HG02798 (cell line): ENCODE results near the gene NHLRC4.
"Not testable (repeated sequence)": the region's sequence is repeated elsewhere in the genome, so short reads cannot be mapped to it uniquely, and the experiment has no call there.

Experiments used
- ATAC-seq: cut with Tn5 transposase; IDR thresholded peaks from one replicate; pipeline ENCODE4 v1.9.1; 2021; ENCODE audit warnings: mild to moderate bottlenecking; ENCODE audit not compliant: unreplicated experiment, poor library complexity

Gene NHLRC4

GRCh38 chr16:595094-595528 is 28.3 kb downstream of the NHLRC4 start:
- no peak for ATAC-seq

DNA sequence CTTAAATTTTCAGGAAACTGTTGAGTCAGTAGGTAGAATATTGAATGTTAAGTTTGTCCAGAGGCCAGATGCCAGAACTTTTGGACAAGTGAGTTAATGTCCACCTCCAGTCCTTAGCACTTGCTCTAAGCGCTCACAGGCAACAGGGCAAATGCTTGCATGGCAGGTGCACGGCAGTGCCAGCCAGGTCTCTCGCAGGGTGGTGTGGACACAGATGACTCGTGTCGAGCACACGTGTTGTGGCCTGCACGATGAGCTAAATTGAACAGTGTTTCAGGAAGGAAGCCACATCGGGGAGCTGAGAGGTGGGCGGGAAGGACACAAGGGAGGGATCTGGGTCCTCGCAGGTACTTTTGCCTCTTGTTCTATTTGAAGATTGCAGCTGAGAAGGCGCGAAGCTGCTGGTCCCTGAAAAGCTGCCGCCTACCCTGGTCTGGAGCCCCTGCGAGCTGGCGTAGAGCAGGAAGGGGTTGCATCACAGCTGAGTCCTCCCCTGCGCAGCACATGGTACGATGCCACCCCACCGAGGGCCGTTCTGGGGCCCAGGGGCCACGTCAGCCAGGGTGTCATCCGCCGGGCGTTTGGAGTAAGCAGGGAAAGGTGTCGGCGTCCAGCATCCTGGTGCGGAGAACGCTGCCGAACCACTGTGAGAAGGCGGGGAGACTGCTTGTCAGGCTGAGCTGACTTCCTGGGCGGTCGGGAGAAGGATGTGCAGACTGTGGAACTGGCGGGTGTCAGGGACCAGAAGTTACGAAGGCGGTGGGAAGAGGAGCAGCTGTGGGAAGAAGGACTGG is 29.3 kb downstream of the NHLRC4 start:
- no peak for ATAC-seq

GRCh38 chr16:596736-597060 is 29.9 kb downstream of the NHLRC4 start:
- no peak for ATAC-seq

DNA sequence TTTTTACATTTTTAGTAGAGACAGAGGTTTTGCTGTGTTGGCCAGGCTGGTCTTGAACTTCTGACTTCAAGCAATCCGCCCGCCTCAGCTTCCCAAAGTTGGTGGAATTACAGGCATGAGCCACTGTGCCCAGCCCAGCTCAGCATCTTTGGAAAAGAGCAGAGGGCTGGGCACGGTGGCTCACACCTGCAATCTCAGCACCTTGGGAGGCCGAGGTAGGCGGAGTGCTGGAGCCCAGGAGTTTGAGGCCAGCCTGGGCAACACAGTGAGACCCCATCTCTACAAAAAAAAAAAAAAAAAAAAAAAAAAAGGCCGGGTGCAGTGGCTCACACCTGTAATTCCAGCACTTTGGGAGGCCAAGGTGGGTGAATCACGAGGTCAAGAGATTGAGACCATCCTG is 30.9 kb downstream of the NHLRC4 start:
- ATAC-seq, result not testable (repeated sequence)

DNA sequence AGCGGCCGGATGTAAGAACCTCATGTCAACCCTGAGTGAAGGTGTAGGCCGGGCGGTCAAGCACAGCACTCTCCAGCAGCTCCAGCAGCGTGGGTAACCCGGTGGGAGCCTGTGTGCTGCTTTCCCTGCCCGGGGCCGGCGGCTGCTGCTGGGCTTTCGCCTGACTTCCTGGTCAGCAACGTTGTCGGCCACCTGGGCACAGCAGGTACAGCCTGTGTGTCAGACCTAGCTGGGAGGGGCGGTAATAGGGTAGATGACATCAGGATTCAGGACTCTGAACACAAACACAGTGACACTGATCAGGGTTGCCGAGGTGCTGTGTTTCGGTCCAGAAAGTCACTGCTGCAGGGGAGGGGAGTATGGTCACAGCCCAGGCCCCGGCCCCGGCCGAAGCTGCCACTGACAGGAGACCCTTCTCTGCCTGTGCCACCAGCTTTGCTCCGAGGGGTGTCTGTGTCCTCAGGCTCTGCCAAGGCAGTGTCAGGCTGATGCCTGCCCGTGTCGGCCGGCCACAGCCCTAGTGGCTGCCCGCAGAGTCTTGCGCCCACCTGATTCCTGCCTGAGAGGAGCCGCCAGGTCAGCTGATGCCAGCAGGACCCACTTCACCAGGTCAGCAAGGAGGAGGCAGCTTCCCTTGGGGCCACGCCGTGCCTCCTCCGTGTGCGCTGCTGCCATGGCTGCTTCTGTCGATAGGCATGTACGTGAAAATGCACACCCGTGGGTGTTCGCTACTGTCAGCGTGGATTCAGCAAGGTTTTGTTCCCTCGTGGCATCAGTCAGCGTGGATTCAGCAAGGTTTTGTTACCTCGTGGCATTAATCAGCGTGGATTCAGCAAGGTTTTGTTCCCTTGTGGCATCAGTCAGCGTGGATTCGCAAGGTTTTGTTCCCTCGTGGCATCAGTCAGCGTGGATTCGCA is 32.3 kb downstream of the NHLRC4 start:
- no peak for ATAC-seq

- no peak for ATAC-seq
Measured at GRCh38 chr16:600781-601180, 34.0 kb downstream of the NHLRC4 start.

GRCh38 chr16:603933-604332 is 37.1 kb downstream of the NHLRC4 start:
- ATAC-seq, result no peak

DNA sequence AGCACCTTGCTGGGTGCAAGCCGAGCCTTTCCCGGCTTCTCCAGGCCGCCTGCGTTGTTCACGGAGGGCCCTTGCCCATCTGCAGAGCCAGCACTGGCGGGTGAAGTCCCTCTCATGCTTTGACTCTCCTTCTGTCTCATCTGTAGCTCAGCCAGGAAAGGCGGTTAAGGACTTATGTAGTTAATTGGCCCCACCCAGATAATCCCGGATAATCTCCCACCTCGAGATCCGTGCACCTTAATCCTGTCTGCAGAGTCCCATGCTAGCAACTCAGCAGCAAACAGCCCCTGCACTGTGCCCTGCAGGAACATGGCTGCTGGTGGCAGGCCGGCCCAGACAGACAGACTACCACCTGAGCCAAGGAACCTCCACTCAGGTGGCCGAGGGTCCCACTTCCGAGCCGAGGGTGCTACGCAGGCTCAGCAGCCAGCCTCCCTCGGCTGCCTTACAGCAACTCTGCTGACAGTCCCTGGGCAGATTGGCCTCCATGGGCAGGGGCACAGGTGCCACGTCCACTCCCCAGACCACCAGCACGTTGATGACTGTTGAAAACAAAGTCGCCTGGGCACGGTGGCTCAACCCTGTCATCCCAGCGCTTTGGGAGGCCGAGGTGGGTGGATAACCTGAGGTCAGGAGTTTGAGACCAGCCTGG is 40.0 kb downstream of the NHLRC4 start:
- ATAC-seq, result no peak

- no peak for ATAC-seq
Measured at GRCh38 chr16:608019-608418, 41.2 kb downstream of the NHLRC4 start.

- ATAC-seq, result no peak
Measured at GRCh38 chr16:609316-609715, 42.5 kb downstream of the NHLRC4 start.

DNA sequence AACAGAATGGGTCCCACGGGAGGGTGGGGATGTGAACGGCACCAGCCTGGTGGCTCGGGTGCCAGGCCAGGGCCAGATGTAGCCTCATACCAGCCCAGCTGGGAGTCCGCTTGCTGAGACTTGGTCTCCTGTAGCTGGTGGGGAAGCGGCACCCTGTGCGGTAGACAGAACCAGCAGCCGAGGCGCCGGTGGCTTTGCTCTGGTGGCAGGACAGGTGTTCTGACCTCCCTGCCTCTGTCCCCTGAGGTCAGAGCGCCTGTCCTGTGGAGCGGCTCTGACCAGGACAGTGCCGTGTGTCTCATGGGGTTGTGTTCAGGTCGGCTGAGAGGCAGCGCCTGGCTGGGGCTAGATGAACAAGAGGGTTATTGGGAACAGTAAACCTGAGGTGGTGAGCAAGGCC is 43.2 kb downstream of the NHLRC4 start:
- ATAC-seq, result no peak

DNA sequence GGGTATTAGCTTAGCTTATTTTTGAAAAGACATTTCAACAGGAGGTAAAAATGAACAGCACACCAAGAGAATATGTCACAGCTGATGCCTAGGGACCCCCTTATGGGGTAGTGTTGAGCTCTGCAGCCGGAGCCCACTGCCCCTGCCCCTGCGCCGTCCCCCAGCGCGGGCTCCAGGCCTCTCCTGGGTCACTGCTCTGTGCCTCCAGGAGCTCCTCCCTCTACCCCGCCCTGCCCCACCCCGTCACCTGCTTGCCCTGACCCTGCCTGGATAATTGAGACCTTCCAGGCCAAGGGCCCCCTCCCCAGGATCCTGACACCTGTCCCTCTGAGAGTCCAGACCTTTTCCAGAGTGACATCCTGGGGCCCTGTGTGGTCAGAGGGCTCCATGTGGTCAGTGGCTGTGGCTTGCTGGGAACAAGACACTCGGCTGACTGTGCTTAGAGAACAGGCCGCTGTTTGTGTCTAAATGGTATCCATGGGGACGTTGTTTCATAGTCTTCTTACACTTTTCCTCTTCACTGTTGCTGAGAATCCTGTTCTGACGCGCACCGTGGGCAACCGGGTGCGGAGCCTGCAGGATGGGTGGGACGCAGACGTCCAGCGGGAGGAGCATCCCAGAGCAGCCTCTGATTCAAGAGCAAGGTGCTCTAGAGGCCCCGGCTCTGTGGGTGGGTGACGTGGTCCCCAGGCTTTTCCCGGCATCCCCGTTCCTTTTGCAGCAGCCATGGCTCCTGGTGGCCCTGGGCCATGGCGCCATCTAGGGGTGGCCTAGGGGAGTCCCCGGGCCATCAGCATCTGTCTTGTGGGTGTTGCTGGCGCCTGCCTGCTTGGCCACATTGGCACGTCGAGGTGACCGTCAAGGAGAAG is 43.9 kb downstream of the NHLRC4 start:
- ATAC-seq, result no peak

DNA sequence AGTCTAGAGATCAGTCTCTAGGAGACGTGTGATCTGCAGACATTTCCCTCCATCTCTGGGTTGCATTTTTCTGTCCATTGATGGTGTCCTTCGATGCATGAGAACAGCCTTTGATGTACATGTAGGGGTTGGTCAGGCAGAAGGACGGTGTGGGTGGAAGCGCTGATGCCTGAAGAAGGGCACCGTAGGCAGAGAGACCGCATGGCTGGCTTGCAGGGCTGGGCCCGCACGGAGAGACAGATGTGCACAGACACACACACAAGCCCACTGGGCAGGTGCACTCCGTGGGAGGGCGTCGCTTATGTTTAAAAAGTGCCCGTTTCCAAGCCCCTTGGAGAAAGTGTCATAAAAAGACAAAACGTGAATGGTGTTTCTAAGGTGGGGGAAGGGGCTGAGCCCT is 48.3 kb downstream of the NHLRC4 start:
- ATAC-seq, result no peak

- ATAC-seq, result no peak
Measured at GRCh38 chr16:616733-617586, 50.2 kb downstream of the NHLRC4 start.

DNA sequence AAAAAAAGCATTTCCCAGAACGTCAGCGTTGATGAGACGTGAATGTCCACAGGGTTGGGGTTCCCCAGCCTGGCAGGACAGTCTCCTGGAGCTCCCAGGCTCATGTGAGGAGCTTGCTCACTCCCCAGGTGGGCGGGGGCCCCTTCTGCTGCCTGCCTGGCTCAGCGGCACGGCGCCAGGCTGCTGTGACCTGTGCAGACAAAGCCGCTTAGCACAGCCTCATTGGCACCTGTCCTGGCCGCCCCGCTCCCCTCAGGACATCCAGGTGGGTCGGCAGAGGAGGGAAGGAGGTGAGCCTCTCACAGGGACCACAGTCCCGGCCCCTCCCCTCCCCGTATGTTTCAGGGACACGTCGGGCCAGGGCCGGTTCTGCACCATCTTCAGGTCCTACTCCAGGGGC is 51.0 kb downstream of the NHLRC4 start:
- no peak for ATAC-seq
